Activated CD4-positive, alpha-beta T cell treated with anti-CD3 and anti-CD28 coated beads, Interleukin-2, amount 10 ng/mL, durations not matched to agents 24 days and 14 days (primary cell): ENCODE data around the gene PRKCD. TPM values are rescaled to one million over a fixed set of nuclear protein-coding genes. Genes with fewer than 3 reads are reported as not detected.

Experiments
- DNase-seq: peaks from one replicate; pipeline ENCODE4 v3.0.0; 2022
- H3K27ac Mint-ChIP-seq: one replicate; pipeline ENCODE4 v1.8.0; 2022; ENCODE audit warnings: mild to moderate bottlenecking, mixed read lengths
- H3K27me3 Mint-ChIP-seq: one replicate; pipeline ENCODE4 v1.8.0; 2022; ENCODE audit warnings: mixed read lengths
- H3K36me3 Mint-ChIP-seq: one replicate; pipeline ENCODE4 v1.8.0; 2022; ENCODE audit warnings: low read depth, mild to moderate bottlenecking, mixed read lengths
- H3K4me1 Mint-ChIP-seq: one replicate; pipeline ENCODE4 v1.8.0; 2021; ENCODE audit warnings: mixed read lengths
- H3K4me3 Mint-ChIP-seq: one replicate; pipeline ENCODE4 v1.8.0; 2022; ENCODE audit warnings: mild to moderate bottlenecking, moderate library complexity, mixed read lengths
- H3K9me3 Mint-ChIP-seq: one replicate; pipeline ENCODE4 v1.8.0; 2021; ENCODE audit warnings: mixed read lengths
- intact Hi-C: fragments of 100-400 bp; cut with micrococcal nuclease; formaldehyde crosslinking; loops from one replicate; pipeline ENCODE4 v1.15.1; 2023
- total RNA-seq: library from RNA; stranded (reverse); gene quantifications from 2 replicates; pipeline ENCODE4 v1.2.3, GENCODE V29; 2022

The PRKCD gene
- total RNA-seq, 1 donor from 2014 or later, result 28.8 TPM

- H3K36me3 Mint-ChIP-seq, result peaks cover 58% of the 10 kb centered on the region
- peaks cover 6% of the 10 kb centered on the region for H3K4me1 Mint-ChIP-seq
- H3K27me3 Mint-ChIP-seq, result no peaks in the 10 kb centered on the region
- DNase-seq, result no peak
- no peaks in the 10 kb centered on the region for H3K9me3 Mint-ChIP-seq
- H3K4me3 Mint-ChIP-seq, result no peak overlapping the region
- H3K27ac Mint-ChIP-seq, result no peak overlapping the region
- intact Hi-C loops, result no loop called here
These were observed 70.8 kb downstream of the PRKCD start for GRCh38 chr3:53231532-53232511.

- DNase-seq, result no peak
- intact Hi-C loops, result no loop called here
- Mint-ChIP-seq H3K4me3 (no peak overlapping the region), H3K9me3 (no peaks in the 10 kb centered on the region), H3K27ac (no peak overlapping the region), H3K27me3 (no peaks in the 10 kb centered on the region), H3K36me3 (peaks cover 50% of the 10 kb centered on the region), H3K4me1 (peaks cover 6% of the 10 kb centered on the region)
These were observed 71.8 kb downstream of the PRKCD start for GRCh38 chr3:53232641-53233377.

- H3K36me3 Mint-ChIP-seq, result peaks cover 56% of the 10 kb centered on the region
- peaks cover 10% of the 10 kb centered on the region for H3K4me1 Mint-ChIP-seq
- intact Hi-C loops, result no loop called here
- H3K27me3 Mint-ChIP-seq, result no peaks in the 10 kb centered on the region
- H3K27ac Mint-ChIP-seq, result peak overlapping the region; percentile 53
- DNase-seq, result no peak
- no peaks in the 10 kb centered on the region for H3K9me3 Mint-ChIP-seq
- H3K4me3 Mint-ChIP-seq, result no peak overlapping the region
These were observed 73.3 kb downstream of the PRKCD start for GRCh38 chr3:53234130-53234840.

- peaks cover 58% of the 10 kb centered on the region for H3K36me3 Mint-ChIP-seq
- intact Hi-C loops, result no loop called here
- peaks cover 10% of the 10 kb centered on the region for H3K4me1 Mint-ChIP-seq
- H3K27ac Mint-ChIP-seq, result no peak overlapping the region
- no peak for DNase-seq
- no peaks in the 10 kb centered on the region for H3K27me3 Mint-ChIP-seq
- no peak overlapping the region for H3K4me3 Mint-ChIP-seq
- H3K9me3 Mint-ChIP-seq, result no peaks in the 10 kb centered on the region
These were observed 73.8 kb downstream of the PRKCD start for GRCh38 chr3:53234841-53235232.

GRCh38 chr3:53235545-53235944, 74.5 kb downstream of the PRKCD start:
- Mint-ChIP-seq H3K27ac (peak overlapping the region; percentile 72), H3K4me1 (peaks cover 10% of the 10 kb centered on the region), H3K4me3 (no peak overlapping the region), H3K36me3 (peaks cover 61% of the 10 kb centered on the region), H3K9me3 (no peaks in the 10 kb centered on the region), H3K27me3 (no peaks in the 10 kb centered on the region)
- intact Hi-C loops, result no loop called here
- DNase-seq, result no peak

GRCh38 chr3:53236112-53236841, 75.3 kb downstream of the PRKCD start:
- H3K36me3 Mint-ChIP-seq, result peaks cover 59% of the 10 kb centered on the region
- H3K9me3 Mint-ChIP-seq, result no peaks in the 10 kb centered on the region
- peaks cover 10% of the 10 kb centered on the region for H3K4me1 Mint-ChIP-seq
- H3K27ac Mint-ChIP-seq, result peak overlapping the region; percentile 23
- DNase-seq, result no peak
- no peak overlapping the region for H3K4me3 Mint-ChIP-seq
- H3K27me3 Mint-ChIP-seq, result no peaks in the 10 kb centered on the region
- intact Hi-C loops, result no loop called here

GRCh38 chr3:53238051-53238850, 77.2 kb downstream of the PRKCD start:
- Mint-ChIP-seq H3K36me3 (peaks cover 53% of the 10 kb centered on the region), H3K4me3 (no peak overlapping the region), H3K4me1 (peaks cover 12% of the 10 kb centered on the region), H3K27me3 (no peaks in the 10 kb centered on the region), H3K27ac (no peak overlapping the region), H3K9me3 (no peaks in the 10 kb centered on the region)
- intact Hi-C loops, result no loop called here
- DNase-seq, result no peak

DNA sequence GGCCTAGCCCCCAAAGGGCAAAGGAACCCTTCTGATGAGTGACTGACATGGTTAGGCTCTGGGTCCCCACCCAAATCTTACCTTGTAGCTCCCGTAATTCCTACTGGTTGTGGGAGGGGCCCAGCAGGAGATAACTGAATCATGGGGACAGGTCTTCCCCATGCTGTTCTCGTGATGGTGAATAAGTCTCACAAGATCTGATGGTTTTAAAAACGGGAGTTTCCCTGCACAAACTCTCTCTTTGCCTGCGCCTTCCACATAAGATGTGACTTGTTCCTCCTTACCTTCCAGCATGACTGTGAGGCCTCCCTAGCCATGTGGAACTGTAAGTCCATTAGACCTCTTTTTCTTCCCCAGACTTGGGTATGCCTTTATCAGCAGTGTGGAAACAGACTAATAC, 77.9 kb downstream of the PRKCD start:
- no peaks in the 10 kb centered on the region for H3K27me3 Mint-ChIP-seq
- H3K4me1 Mint-ChIP-seq, result peaks cover 17% of the 10 kb centered on the region
- no peak for DNase-seq
- H3K9me3 Mint-ChIP-seq, result no peaks in the 10 kb centered on the region
- H3K36me3 Mint-ChIP-seq, result peaks cover 50% of the 10 kb centered on the region
- peak overlapping the region; percentile 45 for H3K27ac Mint-ChIP-seq
- intact Hi-C loops, result no loop called here
- H3K4me3 Mint-ChIP-seq, result no peak overlapping the region

GRCh38 chr3:53239800-53240199, 78.8 kb downstream of the PRKCD start:
- no peak overlapping the region for H3K4me3 Mint-ChIP-seq
- intact Hi-C loops, result no loop called here
- H3K27me3 Mint-ChIP-seq, result no peaks in the 10 kb centered on the region
- no peaks in the 10 kb centered on the region for H3K9me3 Mint-ChIP-seq
- no peak for DNase-seq
- H3K27ac Mint-ChIP-seq, result peak overlapping the region; percentile 41
- peaks cover 19% of the 10 kb centered on the region for H3K4me1 Mint-ChIP-seq
- H3K36me3 Mint-ChIP-seq, result peaks cover 45% of the 10 kb centered on the region

- Mint-ChIP-seq H3K4me1 (peaks cover 18% of the 10 kb centered on the region), H3K36me3 (peaks cover 43% of the 10 kb centered on the region), H3K27ac (no peak overlapping the region), H3K4me3 (no peak overlapping the region), H3K27me3 (no peaks in the 10 kb centered on the region), H3K9me3 (no peaks in the 10 kb centered on the region)
- DNase-seq, result no peak
- intact Hi-C loops, result no loop called here
These were observed 80.3 kb downstream of the PRKCD start for GRCh38 chr3:53240989-53241972.

GRCh38 chr3:53242155-53242554, 81.1 kb downstream of the PRKCD start:
- Mint-ChIP-seq H3K27me3 (no peaks in the 10 kb centered on the region), H3K27ac (no peak overlapping the region), H3K4me1 (peaks cover 15% of the 10 kb centered on the region), H3K9me3 (no peaks in the 10 kb centered on the region), H3K36me3 (peaks cover 42% of the 10 kb centered on the region), H3K4me3 (no peak overlapping the region)
- DNase-seq, result no peak
- intact Hi-C loops, result no loop called here
